EH (cell line): Measurements from ENCODE around the gene STAT5A.

ENCODE experiments used
- DNase-seq: peaks from one replicate; pipeline ENCODE4 v3.0.0-alpha.2; 2015; ENCODE audit warnings: low read depth

The STAT5A gene

DNA sequence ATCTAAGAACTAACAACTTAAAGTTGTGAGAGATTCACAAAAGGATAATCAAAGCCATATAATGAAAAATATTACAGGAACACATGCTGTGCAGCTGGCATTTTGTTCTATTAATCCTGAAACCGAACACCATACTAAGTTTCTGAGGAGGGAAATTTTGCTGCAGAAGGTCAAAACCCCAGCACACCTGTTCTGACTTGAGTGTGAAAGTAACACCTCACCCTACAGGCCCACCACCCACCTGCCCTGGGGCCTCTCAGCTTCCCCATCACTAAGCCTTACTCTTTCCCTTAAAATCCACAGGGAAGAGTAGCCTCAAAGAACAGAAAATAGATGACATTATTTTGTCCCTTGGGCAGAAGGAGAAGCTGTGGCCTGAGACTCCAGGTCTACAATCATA, 44.8 kb downstream of the STAT5A start:
- no peak for DNase-seq

DNA sequence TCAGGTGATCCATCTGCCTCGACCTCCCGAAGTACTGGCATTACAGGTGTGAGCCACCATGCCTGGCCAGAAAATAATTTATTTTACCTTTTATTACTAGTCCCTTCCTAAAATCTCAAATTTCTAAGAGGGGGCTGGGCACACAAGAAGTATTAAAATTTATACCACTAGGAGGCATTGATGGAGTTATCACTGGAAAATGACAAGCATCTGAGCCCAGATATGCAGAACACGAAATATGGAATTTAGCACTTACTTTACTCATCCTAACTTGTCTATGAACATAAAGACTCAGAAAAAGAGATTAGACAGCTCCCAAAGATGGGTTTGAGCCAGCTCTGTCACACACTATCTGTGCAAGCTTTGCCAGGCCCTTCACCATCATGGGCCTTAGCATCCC, 46.4 kb downstream of the STAT5A start:
- DNase-seq, result peak; percentile 30

DNA sequence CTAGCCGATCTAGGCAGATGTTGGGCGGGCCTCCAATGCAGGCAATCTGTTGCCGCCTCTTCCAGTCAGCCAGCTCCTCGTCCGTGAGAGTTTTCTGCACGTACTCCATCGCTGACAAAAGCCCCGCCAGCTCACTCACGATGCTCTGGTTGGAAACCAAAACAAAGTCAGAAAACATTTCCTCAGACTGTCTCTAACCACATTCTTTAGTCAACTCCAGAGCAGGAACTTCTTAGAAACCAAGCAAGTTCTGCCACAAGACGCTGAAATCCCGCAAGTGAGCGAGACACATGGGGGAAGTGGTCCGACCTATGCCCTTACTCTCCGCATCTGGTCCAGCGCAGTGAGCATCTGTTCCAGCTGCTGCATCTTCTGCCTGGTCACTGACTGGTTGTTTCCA, 49.1 kb downstream of the STAT5A start:
- no peak for DNase-seq

DNA sequence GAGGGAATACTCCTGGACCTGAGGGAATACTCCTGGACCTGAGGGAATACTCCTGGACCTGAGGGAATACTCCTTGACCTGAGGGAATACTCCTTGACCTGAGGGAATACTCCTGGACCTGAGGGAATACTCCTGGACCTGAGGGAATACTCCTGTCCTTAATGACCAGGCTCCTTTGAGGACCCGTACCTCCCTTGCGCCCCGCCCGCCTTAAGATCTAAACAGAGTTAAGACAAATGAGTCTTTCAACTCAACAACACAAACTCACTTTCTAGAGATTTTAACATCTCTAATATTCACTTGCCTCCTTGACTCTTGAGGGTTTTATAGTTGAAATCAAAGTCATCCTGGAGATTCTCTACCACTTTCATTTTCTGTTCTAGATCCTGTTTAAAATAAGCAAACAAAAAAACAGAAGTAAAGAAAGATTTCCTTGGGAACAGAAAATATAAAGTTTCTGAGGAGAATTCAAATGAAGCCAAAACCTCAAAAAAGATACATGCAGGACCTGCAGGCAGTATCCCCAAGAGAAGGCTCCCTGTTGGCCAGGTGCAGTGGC, 50.2 kb downstream of the STAT5A start:
- DNase-seq, result no peak

DNA sequence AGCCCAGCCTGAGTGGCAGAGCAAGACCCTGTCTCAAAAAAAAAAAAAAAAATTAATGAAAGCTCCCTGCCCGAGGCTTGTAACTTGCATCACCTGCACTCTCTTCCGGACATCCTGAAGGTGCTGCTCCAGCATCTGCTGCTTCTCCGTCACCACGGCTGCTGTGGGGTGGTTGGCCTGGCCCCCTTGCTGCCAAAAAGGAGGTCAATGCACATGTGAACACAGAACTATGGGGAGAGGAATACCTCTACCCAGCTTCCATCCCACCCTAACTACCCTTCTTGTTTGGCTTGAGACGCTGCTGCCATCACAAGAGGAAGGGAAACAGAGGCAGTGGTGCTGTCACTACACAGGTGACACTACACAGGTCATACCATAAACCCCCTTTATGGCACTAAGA, 50.9 kb downstream of the STAT5A start:
- DNase-seq, result no peak

DNA sequence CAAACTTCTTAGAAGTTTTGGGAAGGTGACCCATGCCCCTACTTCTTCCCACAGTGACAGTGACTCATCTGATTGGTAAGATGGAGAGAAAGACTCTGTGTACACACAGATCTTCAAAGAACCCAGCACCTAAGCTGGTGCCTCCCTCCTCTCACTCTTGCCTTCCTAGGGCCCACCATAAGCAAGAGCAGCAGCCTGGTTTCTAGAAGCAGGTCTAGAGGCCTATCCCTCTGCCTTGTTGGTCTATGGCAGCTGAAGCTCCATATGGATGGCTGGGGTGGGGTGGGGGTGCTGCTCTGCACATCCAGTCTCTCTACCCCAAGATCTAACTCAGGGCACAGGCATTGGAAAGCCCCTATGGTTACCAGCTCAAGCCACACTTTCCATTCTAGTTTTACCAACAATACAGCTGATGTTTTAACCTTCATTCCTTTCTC, 52.4 kb downstream of the STAT5A start:
- peak; percentile 26 for DNase-seq

DNA sequence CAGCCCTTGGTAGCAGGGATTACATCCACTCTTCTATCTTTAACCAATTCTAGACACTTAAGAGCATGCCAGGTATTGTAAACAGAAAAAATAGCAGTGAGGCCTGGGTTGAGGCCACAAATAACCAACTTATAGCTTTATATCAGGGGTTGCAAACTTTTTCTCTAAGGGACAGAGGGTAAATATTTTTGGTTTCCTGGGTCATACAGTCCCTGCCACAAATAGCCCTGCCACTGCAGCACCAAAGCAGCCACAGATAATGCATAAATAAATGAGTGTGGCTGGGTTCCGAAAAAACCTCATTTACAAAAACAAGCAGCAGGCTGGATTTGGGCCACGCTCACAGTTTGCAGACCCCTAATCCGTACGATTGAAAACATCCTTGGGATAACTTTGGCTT, 53.3 kb downstream of the STAT5A start:
- DNase-seq, result no peak

DNA sequence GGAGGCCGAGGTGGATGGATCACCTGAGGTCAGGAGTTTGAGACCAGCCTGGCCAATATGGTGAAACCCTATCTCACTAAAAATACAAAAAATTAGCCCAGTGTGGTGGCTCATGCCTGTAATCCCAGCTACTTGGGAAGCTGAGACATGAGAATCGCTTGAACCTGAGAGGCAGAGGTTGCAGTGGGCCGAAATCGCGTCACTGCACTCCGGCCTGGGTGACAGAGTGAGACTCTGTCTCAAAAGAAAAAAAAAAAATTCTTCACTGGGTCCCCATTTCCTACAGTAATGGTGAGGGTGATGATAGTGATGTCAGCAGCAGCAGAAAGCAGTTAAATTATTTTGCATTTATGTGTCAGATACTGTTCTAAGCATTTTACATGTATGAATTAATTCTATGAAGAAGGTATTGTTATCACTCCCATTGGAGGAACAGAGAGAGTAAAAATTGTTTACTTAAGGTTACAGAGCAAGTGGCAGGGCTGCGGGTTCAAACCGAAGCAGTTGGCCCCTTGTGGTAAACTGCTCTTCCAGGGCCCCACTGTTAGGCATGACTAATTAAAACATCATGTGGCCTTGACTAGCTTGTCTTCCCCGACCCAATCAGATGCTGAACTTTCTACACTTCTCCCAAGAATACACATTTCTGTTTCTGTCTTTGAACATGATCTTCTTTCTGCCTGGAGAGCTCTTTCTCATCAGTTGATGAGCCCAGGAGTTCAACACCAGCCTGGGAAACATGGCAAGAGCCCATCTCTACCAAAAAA, 54.1 kb downstream of the STAT5A start:
- peak; percentile 76 for DNase-seq

DNA sequence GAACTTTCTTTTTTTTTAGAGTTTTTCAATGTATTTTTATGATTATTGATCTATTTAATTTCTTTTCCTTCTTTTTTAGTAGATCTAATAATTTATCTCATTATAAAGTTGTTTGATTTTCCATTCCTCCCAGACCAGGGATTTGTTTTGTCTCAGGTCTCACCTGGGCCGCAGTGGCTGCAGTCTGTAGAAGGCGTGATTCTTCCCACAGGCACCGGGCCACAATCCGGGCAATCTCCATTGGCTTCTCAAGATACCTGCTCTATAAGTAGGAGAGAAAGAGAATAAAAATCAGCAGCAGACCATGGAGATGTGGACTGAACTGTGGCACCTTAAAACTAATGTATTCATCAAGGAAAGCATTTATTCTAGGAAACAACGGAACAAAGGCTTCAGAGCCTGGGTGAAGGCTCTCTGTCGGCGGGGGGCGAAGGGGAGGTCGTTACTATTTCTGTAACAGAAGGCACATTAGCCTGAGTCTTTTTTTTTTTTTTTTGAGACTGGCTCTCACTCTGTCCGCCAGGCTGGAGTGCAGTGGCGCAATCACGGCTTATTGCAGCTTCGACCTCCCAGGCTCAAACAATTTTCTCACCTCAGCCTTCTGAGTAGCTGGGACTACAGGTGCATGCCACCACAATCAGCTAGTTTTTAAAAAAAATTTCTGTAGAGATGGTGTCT, 57.2 kb downstream of the STAT5A start:
- DNase-seq, result no peak

DNA sequence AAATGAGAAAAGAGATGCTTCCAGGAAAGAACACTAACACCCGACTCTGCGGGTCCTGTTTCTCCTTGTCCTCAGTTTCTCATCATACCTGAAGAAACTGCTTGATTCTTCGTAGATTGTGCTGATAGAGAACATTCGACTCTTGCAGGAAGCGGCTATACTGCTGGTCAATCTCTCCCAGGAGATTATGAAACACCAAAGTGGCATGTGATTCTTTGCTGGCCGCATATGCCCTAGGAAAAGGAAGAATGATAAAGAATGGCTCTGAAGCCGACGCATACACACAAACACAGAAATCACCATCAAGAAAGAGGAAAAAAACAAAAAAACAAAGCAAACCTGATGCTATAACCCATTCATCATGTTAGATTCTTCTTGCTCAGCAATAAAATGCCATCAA, 58.2 kb downstream of the STAT5A start:
- DNase-seq, result no peak

DNA sequence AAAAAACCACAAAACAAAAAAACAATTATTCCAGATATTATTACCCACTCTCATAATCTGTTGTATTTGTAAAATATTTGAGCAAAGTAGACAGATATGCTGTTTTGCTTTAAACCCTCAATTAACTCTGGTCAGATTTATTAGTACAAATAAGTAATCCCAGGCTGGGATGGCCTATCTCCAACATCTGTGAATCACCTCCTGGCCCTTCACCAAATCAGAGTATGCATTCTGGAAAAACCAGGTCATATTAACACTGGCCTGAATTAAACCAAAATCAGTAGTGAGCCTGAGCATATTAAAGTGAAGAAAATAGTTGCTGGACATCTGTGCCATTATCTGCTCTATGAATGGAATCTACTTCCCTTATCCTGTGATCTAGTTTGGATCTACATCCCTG, 58.9 kb downstream of the STAT5A start:
- peak; percentile 93 for DNase-seq

DNA sequence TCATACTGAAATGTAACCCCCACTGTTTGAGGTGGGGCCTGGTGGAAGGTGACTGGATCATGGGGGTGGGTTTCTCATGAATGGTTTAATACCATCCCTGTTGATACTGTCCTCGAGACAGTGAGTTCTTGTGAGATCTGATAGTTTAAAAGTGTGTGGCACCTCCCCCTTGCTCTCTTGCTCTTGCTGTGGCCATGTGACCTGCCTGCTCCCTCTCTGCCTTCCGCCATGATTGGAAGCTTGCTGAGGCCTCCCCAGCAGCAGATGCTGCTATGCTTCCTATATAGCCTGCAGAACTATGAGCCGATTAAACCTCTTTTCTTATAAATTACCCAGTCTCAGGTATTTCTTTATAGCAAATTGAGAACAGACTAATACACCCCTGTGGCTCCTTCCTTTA, 59.3 kb downstream of the STAT5A start:
- DNase-seq, result no peak

DNA sequence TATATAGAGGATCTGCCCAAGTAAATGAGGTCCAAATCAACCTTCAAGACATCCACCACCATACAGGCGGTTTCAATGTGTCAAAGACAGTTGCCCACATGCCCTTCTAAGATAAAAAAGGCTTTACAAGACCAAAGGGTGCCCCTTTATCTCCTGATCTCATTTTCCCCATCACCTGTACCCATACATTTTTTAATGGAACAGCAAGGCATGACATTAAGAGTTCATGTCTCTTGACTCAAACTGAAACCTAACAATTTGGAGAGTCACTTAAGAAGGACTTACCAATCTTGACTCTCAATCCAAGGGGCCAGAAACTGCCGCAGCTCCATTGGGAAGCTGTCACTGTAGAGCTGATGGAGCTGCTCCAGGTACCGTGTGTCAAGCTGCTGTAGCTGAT, 59.8 kb downstream of the STAT5A start:
- DNase-seq, result no peak

DNA sequence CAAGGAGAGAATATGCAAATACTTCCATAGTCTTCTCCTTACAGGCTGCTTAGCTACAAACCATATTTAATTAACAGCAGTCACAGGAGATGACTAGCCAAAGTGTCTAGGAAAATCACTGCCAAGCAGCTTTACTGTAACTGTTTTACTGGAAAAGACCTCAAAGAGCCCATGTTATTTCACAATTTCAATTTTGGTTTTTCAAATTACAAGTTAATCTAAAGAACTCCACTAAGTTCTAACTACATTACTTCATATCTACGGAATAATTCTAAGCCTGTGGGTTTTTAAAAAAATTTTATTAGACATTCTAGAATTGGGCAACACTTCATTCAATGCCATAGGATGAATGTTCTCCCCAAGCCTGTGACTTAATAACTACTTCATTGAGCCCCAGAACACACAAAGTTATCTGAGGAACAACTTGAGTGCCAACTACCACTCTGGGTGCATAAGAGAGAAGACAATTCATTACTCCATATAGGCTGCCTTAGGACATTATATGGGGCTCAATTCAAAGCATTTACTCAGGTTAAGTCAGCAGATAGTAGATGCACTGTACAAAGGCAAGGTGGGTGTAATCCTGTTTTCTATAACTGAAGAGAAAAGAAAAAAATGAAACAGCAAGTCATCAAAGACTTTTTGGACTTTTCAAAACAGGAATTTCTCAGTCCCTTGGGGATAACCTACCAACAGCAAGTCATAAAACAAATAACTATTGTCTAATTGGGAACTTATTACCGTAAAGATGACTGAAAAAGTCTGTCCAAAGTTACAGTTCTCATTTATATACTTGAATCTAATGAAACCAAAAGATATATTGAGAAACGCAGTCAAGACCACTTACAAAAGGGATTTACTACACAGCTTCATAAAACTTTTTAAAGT, 66.9 kb downstream of the STAT5A start:
- peak; percentile 66 for DNase-seq

DNA sequence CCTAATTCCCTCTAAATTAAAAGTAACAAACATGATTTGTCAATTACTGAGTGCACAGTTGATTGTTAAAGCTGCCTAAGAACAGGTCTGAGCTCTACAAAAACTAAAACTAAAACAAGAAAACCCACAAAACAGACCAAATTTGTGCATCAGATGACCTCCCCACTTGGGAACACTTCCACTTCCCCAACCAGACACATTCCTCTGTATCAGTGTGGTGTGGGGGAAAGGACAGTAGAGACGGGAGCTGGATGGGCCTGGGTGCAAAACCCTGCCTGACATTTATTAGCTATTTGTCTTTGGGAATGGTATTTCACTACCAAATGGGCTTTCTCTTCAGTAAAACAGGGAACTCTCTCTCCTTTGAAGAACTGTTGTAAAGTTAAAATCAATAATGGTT, 70.1 kb downstream of the STAT5A start:
- no peak for DNase-seq

DNA sequence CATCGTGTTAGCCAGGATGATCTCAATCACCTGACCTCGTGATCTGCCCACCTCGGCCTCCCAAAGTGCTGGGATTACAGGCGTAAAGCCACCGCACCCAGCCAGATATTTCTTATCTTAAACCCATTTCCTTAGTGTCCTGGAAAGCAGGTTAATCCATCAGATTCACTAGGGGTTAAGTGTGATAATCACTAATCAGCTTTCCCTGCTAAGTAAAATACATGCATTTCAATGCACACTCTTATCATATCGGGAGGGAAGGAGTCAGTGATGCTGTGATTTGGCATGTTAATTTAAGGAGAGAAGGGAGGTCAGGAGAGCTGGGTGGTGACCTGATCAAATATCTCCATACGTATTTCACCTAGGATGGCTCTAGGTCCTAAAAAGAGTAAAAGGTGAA, 70.8 kb downstream of the STAT5A start:
- DNase-seq, result no peak

DNA sequence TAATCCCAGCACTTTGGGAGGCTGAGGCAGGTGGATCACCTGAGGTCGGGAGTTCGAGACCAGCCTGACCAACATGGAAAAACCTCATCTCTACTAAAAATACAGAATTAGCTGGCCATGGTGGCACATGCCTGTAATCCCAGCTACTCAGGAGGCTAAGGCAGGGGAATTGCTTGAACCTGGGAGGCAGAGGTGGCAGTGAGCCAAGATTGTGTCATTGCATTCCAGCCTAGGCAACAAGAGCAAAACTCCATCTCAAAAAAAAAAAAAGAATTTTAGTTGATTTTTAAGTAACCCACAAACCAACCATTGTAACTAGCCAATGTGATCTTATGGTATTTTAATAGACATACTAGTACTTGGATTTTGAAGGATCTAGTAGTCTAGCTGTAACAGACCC, 72.1 kb downstream of the STAT5A start:
- peak; percentile 67 for DNase-seq
